Gastroesophageal sphincter (tissue), 4 donors: ENCODE results near the gene VHLL. TPM values are rescaled to one million over a fixed set of nuclear protein-coding genes. Genes with fewer than 3 reads are reported as not detected.
"Not testable (repeated sequence)": the region's sequence is repeated elsewhere in the genome, so short reads cannot be mapped to it uniquely, and the experiment has no call there.

Source experiments
- ATAC-seq: fragments of 150-250 bp; one replicate; pipeline ENCODE4 v1.9.1; 2016; ENCODE audit warnings: mild to moderate bottlenecking, moderate library complexity
- H3K27ac ChIP-seq, 4 donors: fragments of 200-600 bp; sonication (generic) in 3 of 4; 1 replicate in 3 of 4; 2 replicates in 1 of 4; pipeline ENCODE4 v1.5.1; 2016 to 2019
- H3K27me3 ChIP-seq: fragments of 200-600 bp; sonication (generic); one replicate; pipeline ENCODE4 v1.5.1; 2019
- H3K36me3 ChIP-seq, 2 donors: fragments of 200-600 bp; sonication (generic); one replicate each; pipeline ENCODE4 v1.5.1; 2019; ENCODE audit warnings: control low read depth in 1 of 2
- H3K4me1 ChIP-seq, 3 donors: fragments of 200-600 bp; sonication (generic); 1 replicate in 2 of 3; 2 replicates in 1 of 3; pipeline ENCODE4 v1.5.1; 2016 to 2019; ENCODE audit warnings: control low read depth in 2 of 3
- H3K4me3 ChIP-seq, 2 donors: fragments of 200-600 bp; sonication (generic); one replicate each; pipeline ENCODE4 v1.5.1; 2019; ENCODE audit warnings: mild to moderate bottlenecking in 1 of 2, moderate library complexity in 1 of 2
- H3K9me3 ChIP-seq, 3 donors: fragments of 200-600 bp; sonication (generic); one replicate each; pipeline ENCODE4 v1.5.1; 2017 to 2019; ENCODE audit warnings: control low read depth in 2 of 3
- CTCF ChIP-seq, 4 experiments: fragments of 200-600 bp in 2 of 4; fragments of 450-650 bp in 2 of 4; sonication (generic) in 1 of 4; IDR thresholded peaks; one replicate each; pipeline ENCODE4 v1.5.1; 2017 to 2019; ENCODE audit warnings: antibody characterized with exemption in 4 of 4, mild to moderate bottlenecking in 2 of 4, moderate library complexity in 2 of 4
- EP300 ChIP-seq: sonication (generic); formaldehyde crosslinking; IDR thresholded peaks from one replicate; pipeline ENCODE4 v1.6.1; 2017; ENCODE audit warnings: antibody characterized with exemption, mild to moderate bottlenecking
- POLR2A ChIP-seq, 2 donors: fragments of 450-650 bp; IDR thresholded peaks; one replicate each; pipeline ENCODE4 v1.6.1; 2017; ENCODE audit warnings: antibody characterized with exemption in 2 of 2, mild to moderate bottlenecking in 2 of 2, moderate library complexity in 1 of 2
- POLR2AphosphoS5 ChIP-seq: sonication (generic); formaldehyde crosslinking; IDR thresholded peaks from one replicate; pipeline ENCODE4 v1.6.1; 2017; ENCODE audit warnings: antibody characterized with exemption
- WGBS, 2 donors: methylation state at CpG; one replicate each; pipeline ENCODE4 v1.1.5; 2018; ENCODE audit warnings: low coverage in 1 of 2; 5-methylcytosine and 5-hydroxymethylcytosine counted together
- total RNA-seq, 4 donors: library from RNA; depleted of rRNA; stranded (reverse); fragments of >200 nt; gene quantifications; one replicate each; pipeline ENCODE4 v1.1.0, GENCODE V29; 2016

Gene VHLL
- total RNA-seq, 4 donors from 2014 or later, result not detected

GRCh38 chr1:156336242-156336641 is 37.1 kb upstream of the VHLL start:
- Histone ChIP-seq H3K36me3 (peaks cover 0 to 46% of the 10 kb centered on the region in 2 donors), H3K4me3 (peak overlapping the region in 1 of 2 donors; percentile 77), H3K9me3 (no peaks in the 10 kb centered on the region), H3K27ac (no peak overlapping the region), H3K4me1 (peaks cover 0 to 27% (median 12%) of the 10 kb centered on the region in 3 donors), H3K27me3 (no peaks in the 10 kb centered on the region)
- no peak for TF ChIP-seq POLR2AphosphoS5
- TF ChIP-seq POLR2A (IDR thresholded peaks at IDR 0.05), result no peak
- no peak for TF ChIP-seq EP300
- no peak for TF ChIP-seq CTCF (IDR thresholded peaks at IDR 0.05)
- no peak for ATAC-seq
- whole genome bisulfite sequencing, 2 donors, result 62 to 76% methylated on average over 4 of the region's 4 CpGs

- not testable (repeated sequence) for H3K27ac ChIP-seq, H3K4me1 ChIP-seq, H3K27me3 ChIP-seq, H3K9me3 ChIP-seq, H3K4me3 ChIP-seq, ATAC-seq
- peaks cover 11 to 91% of the 10 kb centered on the region in 2 donors for H3K36me3 ChIP-seq
- WGBS, 2 donors, result 86 to 87% methylated on average over 9 of the region's 9 CpGs
Observed at GRCh38 chr1:156323179-156323578, 24.1 kb upstream of the VHLL start.

- Histone ChIP-seq H3K4me1 (no peaks in the 10 kb centered on the region), H3K27ac (no peak overlapping the region), H3K36me3 (peaks cover 20 to 100% of the 10 kb centered on the region in 2 donors), H3K27me3 (no peaks in the 10 kb centered on the region), H3K9me3 (no peaks in the 10 kb centered on the region), H3K4me3 (no peak overlapping the region)
- no peak for TF ChIP-seq POLR2A (IDR thresholded peaks at IDR 0.05)
- TF ChIP-seq POLR2AphosphoS5, result no peak
- TF ChIP-seq CTCF (IDR thresholded peaks at IDR 0.05), result no peak
- no peak for TF ChIP-seq EP300
- no peak for ATAC-seq
- WGBS, 2 donors, result 65 to 68% methylated on average over 2 to 3 of the region's 3 CpGs
Observed at GRCh38 chr1:156320560-156320959, 21.5 kb upstream of the VHLL start.

GRCh38 chr1:156319664-156320063 is 20.6 kb upstream of the VHLL start:
- no peak overlapping the region for H3K4me3 ChIP-seq
- H3K27me3 ChIP-seq, result no peaks in the 10 kb centered on the region
- ATAC-seq, result no peak
- peaks cover 20 to 100% of the 10 kb centered on the region in 2 donors for H3K36me3 ChIP-seq
- TF ChIP-seq CTCF (IDR thresholded peaks at IDR 0.05), result peak; percentile 25 to 36 (median 30)
- no peak for TF ChIP-seq POLR2AphosphoS5
- WGBS, 2 donors, result 50% methylated on average over 1 of the region's 1 CpG; no CpG with 5 or more reads in 1 of the 2 donors
- no peaks in the 10 kb centered on the region for H3K4me1 ChIP-seq
- no peak overlapping the region for H3K27ac ChIP-seq
- H3K9me3 ChIP-seq, result no peaks in the 10 kb centered on the region

GRCh38 chr1:156316909-156317308 is 17.8 kb upstream of the VHLL start:
- H3K27me3 ChIP-seq, result no peaks in the 10 kb centered on the region
- TF ChIP-seq EP300 (no peak), POLR2A (IDR thresholded peaks at IDR 0.05) (no peak), CTCF (IDR thresholded peaks at IDR 0.05) (no peak), POLR2AphosphoS5 (no peak)
- no peak overlapping the region for H3K4me3 ChIP-seq
- no peak overlapping the region for H3K27ac ChIP-seq
- no peaks in the 10 kb centered on the region for H3K4me1 ChIP-seq
- no peak for ATAC-seq
- H3K36me3 ChIP-seq, result peaks cover 20 to 100% of the 10 kb centered on the region in 2 donors
- 83 to 93% methylated on average over 1 to 7 of the region's 7 CpGs for WGBS, 2 donors
- H3K9me3 ChIP-seq, result no peaks in the 10 kb centered on the region
